ENCODE results near the gene ATP9B. TPM values are rescaled to one million over a fixed set of nuclear protein-coding genes. Genes with fewer than 3 reads are reported as not detected.

ATP9B gene
- total RNA-seq, 1 donor from 2014 or later = 27.3 TPM

DNA sequence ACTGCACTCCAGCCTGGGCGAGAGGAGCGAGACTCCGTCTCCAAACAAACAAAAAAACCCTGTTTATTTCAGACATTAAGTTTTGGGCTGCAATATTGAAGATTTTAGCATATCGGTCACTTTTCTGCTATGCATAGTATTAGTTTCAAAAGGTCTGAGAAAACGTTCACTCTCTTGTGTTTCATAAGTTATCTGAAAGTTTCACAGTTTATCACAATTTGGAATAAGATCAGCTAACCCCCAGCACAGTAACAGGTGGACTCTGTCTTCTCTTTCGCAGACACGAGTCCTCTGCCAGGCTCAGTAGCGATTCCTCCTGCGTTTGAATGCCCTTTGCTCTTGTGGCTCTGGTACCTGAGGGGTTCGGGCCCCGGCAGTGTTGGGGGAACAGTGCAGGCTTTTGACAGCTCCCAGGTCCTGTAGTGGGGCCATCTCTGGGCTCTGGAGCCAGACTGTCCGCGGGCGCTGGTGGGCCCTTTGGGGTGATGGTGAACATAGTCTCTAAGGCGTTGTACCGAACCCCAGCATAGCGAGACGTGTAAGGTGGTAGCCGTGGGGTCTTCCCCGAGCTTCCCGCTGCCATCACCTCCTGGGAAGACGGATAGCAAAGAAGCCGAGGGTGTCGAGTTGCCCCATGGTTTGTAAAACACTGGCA lies 347.0 kb downstream of the ATP9B start:
- peaks cover 10% of the 10 kb centered on the region for H3K4me1 Mint-ChIP-seq (ENCODE audit: unreplicated experiment)
- DNase-seq (ENCODE audit: extremely low spot score, unreplicated experiment) = no peak
- H3K27me3 Mint-ChIP-seq (ENCODE audit: unreplicated experiment) = no peaks in the 10 kb centered on the region
- peaks cover 4% of the 10 kb centered on the region for H3K36me3 Mint-ChIP-seq (ENCODE audit: unreplicated experiment)
- H3K4me3 Mint-ChIP-seq (ENCODE audit: unreplicated experiment) = no peak overlapping the region
- TF ChIP-seq, protein P1, sequence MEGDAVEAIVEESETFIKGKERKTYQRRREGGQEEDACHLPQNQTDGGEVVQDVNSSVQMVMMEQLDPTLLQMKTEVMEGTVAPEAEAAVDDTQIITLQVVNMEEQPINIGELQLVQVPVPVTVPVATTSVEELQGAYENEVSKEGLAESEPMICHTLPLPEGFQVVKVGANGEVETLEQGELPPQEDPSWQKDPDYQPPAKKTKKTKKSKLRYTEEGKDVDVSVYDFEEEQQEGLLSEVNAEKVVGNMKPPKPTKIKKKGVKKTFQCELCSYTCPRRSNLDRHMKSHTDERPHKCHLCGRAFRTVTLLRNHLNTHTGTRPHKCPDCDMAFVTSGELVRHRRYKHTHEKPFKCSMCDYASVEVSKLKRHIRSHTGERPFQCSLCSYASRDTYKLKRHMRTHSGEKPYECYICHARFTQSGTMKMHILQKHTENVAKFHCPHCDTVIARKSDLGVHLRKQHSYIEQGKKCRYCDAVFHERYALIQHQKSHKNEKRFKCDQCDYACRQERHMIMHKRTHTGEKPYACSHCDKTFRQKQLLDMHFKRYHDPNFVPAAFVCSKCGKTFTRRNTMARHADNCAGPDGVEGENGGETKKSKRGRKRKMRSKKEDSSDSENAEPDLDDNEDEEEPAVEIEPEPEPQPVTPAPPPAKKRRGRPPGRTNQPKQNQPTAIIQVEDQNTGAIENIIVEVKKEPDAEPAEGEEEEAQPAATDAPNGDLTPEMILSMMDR (IDR thresholded peaks at IDR 0.05) = no peak
- H3K9me3 Mint-ChIP-seq (ENCODE audit: unreplicated experiment) = no peaks in the 10 kb centered on the region
- H3K27ac Mint-ChIP-seq (ENCODE audit: unreplicated experiment) = no peak overlapping the region

DNA sequence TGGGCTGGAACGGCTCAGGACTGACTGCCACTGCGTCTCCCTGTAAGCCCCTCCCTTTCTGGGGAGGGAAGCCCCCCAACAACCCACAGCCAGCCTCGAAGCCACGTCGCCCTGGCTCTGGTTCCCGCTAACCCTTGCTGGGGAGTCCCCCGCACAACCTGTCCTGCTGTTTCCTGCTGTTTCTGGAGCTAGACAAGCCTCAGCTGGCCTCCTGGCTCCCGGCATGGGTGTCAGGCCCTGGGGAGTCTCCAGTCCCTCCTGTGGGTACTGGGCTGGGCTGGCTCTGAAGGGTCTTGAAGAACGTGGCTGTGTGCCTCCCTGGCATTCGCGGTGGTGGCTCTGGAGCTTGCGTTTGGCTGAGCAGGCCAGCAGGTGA lies 347.5 kb downstream of the ATP9B start:
- H3K9me3 Mint-ChIP-seq (ENCODE audit: unreplicated experiment) = no peaks in the 10 kb centered on the region
- peaks cover 4% of the 10 kb centered on the region for H3K36me3 Mint-ChIP-seq (ENCODE audit: unreplicated experiment)
- no peaks in the 10 kb centered on the region for H3K27me3 Mint-ChIP-seq (ENCODE audit: unreplicated experiment)
- peaks cover 13% of the 10 kb centered on the region for H3K4me1 Mint-ChIP-seq (ENCODE audit: unreplicated experiment)
- TF ChIP-seq, protein P1 (IDR thresholded peaks at IDR 0.05) = no peak
- no peak overlapping the region for H3K4me3 Mint-ChIP-seq (ENCODE audit: unreplicated experiment)
- no peak for DNase-seq (ENCODE audit: extremely low spot score, unreplicated experiment)
- H3K27ac Mint-ChIP-seq (ENCODE audit: unreplicated experiment) = no peak overlapping the region

DNA sequence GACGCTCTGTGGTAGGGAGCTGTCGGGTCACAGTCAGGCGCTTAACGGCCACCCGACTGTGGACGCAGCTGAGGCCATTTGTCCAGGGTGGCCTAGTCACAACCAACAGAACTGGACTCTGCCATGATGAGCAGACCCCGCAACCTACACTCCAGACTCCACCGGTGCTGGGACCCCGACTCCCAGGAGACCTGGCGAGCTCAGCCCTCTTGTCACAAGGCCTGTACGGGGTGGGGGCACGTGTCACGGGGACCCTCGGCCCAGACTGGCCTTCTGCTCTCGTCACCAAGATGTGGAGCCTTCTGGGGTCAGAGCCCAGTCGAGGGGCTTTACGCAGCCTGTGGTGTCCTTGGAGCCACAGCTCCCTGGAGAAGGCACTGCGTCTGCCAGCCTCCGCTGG lies 349.0 kb downstream of the ATP9B start:
- H3K4me1 Mint-ChIP-seq (ENCODE audit: unreplicated experiment) = peaks cover 13% of the 10 kb centered on the region
- no peak overlapping the region for H3K27ac Mint-ChIP-seq (ENCODE audit: unreplicated experiment)
- no peaks in the 10 kb centered on the region for H3K27me3 Mint-ChIP-seq (ENCODE audit: unreplicated experiment)

DNA sequence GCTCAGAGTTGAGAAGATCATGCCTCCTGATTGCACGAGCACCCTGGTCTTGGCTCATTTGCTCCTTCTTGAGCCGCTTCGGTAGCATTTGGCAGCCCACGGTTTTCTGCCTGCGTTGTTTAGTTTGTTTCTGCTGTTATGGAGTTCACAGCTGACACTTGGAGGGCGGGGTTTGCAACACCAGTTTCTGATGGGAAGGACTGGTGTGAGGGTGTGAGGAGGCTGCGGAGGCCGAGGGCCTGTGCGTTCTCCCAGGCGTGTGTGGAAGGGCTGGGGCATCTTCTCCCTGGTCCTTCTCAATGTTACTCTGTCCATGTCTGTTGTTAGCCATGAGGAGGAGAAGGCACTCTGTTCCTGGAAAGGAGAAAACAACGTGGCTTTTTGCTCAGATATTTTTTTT lies 349.4 kb downstream of the ATP9B start:
- TF ChIP-seq, protein P1 (IDR thresholded peaks at IDR 0.05) = no peak
- H3K4me3 Mint-ChIP-seq (ENCODE audit: unreplicated experiment) = no peak overlapping the region
- H3K9me3 Mint-ChIP-seq (ENCODE audit: unreplicated experiment) = no peaks in the 10 kb centered on the region
- no peaks in the 10 kb centered on the region for H3K27me3 Mint-ChIP-seq (ENCODE audit: unreplicated experiment)
- peaks cover 13% of the 10 kb centered on the region for H3K4me1 Mint-ChIP-seq (ENCODE audit: unreplicated experiment)
- H3K27ac Mint-ChIP-seq (ENCODE audit: unreplicated experiment) = no peak overlapping the region
- no peak for DNase-seq (ENCODE audit: extremely low spot score, unreplicated experiment)
- H3K36me3 Mint-ChIP-seq (ENCODE audit: unreplicated experiment) = peaks cover 2% of the 10 kb centered on the region

More for the DNA sequence above, 349.0 kb downstream of the ATP9B start:
- DNase-seq (ENCODE audit: extremely low spot score, unreplicated experiment) = no peak
- H3K9me3 Mint-ChIP-seq (ENCODE audit: unreplicated experiment) = no peaks in the 10 kb centered on the region
- TF ChIP-seq, protein P1 (IDR thresholded peaks at IDR 0.05) = no peak
- H3K4me3 Mint-ChIP-seq (ENCODE audit: unreplicated experiment) = no peak overlapping the region
- H3K36me3 Mint-ChIP-seq (ENCODE audit: unreplicated experiment) = peaks cover 2% of the 10 kb centered on the region

DNA sequence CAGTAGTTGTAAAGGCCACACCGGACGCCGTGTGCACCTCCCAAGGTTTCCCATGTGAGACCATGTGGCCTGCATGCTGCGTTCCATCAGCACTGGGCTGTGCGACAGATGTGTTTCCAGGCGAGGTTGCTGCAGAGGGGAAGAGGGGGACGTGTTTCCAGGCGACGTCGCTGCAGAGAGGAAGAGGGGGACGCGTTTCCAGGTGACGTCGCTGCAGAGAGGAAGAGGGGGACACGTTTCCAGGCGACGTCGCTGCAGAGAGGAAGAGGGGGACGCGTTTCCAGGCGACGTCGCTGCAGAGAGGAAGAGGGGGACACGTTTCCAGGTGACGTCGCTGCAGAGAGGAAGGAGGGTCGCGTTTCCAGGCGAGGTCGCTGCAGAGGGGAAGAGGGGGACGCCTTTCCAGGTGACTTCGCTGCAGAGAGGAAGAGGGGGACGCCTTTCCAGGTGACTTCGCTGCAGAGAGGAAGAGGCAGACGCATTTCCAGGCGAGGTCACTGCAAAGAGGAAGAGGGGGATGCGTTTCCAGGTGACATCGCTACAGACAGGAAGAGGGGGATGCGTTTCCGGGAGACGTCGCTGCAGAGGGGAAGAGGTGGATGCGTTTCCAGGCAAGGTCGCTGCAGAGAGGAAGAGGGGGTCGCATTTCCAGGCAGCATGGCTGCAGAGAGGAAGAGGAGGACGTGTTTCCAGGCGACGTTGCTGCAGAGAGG lies 351.0 kb downstream of the ATP9B start:
- DNase-seq (ENCODE audit: extremely low spot score, unreplicated experiment) = no peak
- Mint-ChIP-seq H3K4me1 (ENCODE audit: unreplicated experiment) (peaks cover 21% of the 10 kb centered on the region), H3K36me3 (ENCODE audit: unreplicated experiment) (peaks cover 2% of the 10 kb centered on the region), H3K27me3 (ENCODE audit: unreplicated experiment) (peaks cover 1% of the 10 kb centered on the region), H3K9me3 (ENCODE audit: unreplicated experiment) (no peaks in the 10 kb centered on the region), H3K4me3 (ENCODE audit: unreplicated experiment) (no peak overlapping the region), H3K27ac (ENCODE audit: unreplicated experiment) (no peak overlapping the region)
- TF ChIP-seq, protein P1 (IDR thresholded peaks at IDR 0.05) = no peak
